Sigmoid colon (tissue), 4 donors: ENCODE measurements around the gene TSPYL1.

Source experiments
- CTCF ChIP-seq, 4 experiments: fragments of 450-650 bp in 3 of 4; fragments of 200-600 bp in 1 of 4; IDR thresholded peaks; one replicate each; pipeline ENCODE4 v1.5.1; 2016 to 2019; ENCODE audit warnings: antibody characterized with exemption in 4 of 4, mild to moderate bottlenecking in 3 of 4, moderate library complexity in 2 of 4
- POLR2A ChIP-seq, 2 donors: fragments of 450-650 bp; IDR thresholded peaks; one replicate each; pipeline ENCODE4 v1.6.1; 2016; ENCODE audit warnings: antibody characterized with exemption in 2 of 2, mild to moderate bottlenecking in 2 of 2, moderate library complexity in 2 of 2
- POLR2AphosphoS5 ChIP-seq, 4 donors: sonication (generic); formaldehyde crosslinking; IDR thresholded peaks; one replicate each; pipeline ENCODE4 v1.6.1; 2017; ENCODE audit warnings: antibody characterized with exemption in 4 of 4

GRCh38 chr6:116329156-116329555, 49.4 kb upstream of the TSPYL1 start:
- TF ChIP-seq POLR2AphosphoS5 (IDR thresholded peaks at IDR 0.05), result no peak
- TF ChIP-seq CTCF (IDR thresholded peaks at IDR 0.05), result no peak
- no peak for TF ChIP-seq POLR2A (IDR thresholded peaks at IDR 0.05)
